ENCODE measurements around the gene NOP9.

The NOP9 gene

DNA sequence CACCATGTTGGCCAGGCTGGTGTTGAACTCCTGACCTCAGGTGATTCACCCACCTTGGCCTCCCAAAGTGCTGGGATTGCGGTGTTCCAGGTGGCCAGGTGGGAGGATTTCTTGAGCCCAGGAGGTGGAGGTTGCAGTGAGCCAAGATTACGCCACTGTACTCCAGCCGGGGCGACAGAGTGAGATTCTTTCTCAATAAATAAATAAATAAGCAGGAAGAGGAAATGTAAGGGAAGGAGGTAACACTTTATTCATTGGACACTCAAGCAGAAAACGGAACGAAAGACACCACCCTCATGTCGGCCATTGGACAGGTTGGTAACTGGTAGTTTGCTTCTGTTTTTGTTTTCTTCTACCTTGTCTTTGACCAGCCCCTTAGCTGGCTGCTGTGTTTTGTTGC is 55.4 kb downstream of the NOP9 start:
- TF ChIP-seq, protein P1, sequence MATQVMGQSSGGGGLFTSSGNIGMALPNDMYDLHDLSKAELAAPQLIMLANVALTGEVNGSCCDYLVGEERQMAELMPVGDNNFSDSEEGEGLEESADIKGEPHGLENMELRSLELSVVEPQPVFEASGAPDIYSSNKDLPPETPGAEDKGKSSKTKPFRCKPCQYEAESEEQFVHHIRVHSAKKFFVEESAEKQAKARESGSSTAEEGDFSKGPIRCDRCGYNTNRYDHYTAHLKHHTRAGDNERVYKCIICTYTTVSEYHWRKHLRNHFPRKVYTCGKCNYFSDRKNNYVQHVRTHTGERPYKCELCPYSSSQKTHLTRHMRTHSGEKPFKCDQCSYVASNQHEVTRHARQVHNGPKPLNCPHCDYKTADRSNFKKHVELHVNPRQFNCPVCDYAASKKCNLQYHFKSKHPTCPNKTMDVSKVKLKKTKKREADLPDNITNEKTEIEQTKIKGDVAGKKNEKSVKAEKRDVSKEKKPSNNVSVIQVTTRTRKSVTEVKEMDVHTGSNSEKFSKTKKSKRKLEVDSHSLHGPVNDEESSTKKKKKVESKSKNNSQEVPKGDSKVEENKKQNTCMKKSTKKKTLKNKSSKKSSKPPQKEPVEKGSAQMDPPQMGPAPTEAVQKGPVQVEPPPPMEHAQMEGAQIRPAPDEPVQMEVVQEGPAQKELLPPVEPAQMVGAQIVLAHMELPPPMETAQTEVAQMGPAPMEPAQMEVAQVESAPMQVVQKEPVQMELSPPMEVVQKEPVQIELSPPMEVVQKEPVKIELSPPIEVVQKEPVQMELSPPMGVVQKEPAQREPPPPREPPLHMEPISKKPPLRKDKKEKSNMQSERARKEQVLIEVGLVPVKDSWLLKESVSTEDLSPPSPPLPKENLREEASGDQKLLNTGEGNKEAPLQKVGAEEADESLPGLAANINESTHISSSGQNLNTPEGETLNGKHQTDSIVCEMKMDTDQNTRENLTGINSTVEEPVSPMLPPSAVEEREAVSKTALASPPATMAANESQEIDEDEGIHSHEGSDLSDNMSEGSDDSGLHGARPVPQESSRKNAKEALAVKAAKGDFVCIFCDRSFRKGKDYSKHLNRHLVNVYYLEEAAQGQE (IDR thresholded peaks at IDR 0.05; ENCODE audit: insufficient read depth in 1 of 2, low read depth in 2 of 2, low read length in 2 of 2) = no peak
- TF ChIP-seq TAF1 (IDR thresholded peaks at IDR 0.05; ENCODE audit: borderline replicate concordance, insufficient read depth, low read length) (no peak), POLR2AphosphoS5 (IDR thresholded peaks at IDR 0.05; ENCODE audit: low read depth, low read length) (no peak), FOXP2 (optimal IDR thresholded peaks at IDR 0.05; ENCODE audit: borderline replicate concordance, extremely low read depth, extremely low read length, insufficient read depth) (no peak), SIN3A (IDR thresholded peaks at IDR 0.05; ENCODE audit: borderline replicate concordance, insufficient read depth, low read length) (no peak)

DNA sequence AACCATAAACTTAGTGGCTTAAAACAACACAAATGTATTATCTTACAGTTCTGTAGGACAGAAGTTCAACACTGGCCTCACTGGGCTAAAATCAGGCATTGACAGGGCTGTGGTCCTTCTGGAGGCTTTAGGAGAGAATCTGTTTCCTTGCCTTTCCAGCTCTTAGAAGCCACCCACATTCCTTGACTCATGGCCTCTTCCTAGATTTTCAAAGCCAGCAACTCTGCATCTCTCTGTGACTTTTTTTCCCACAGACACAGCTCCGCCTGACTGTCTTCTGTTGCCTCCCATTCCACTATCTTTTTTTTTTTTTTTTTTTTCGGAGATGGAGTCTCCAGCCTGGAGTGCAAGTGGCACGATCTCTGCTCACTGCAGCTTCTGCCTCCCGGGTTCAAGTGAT is 56.6 kb downstream of the NOP9 start:
- TF ChIP-seq TAF1 (IDR thresholded peaks at IDR 0.05; ENCODE audit: borderline replicate concordance, insufficient read depth, low read length) (no peak), SIN3A (IDR thresholded peaks at IDR 0.05; ENCODE audit: borderline replicate concordance, insufficient read depth, low read length) (no peak), POLR2AphosphoS5 (IDR thresholded peaks at IDR 0.05; ENCODE audit: low read depth, low read length) (no peak), FOXP2 (optimal IDR thresholded peaks at IDR 0.05; ENCODE audit: borderline replicate concordance, extremely low read depth, extremely low read length, insufficient read depth) (no peak)
- TF ChIP-seq, protein P1 (IDR thresholded peaks at IDR 0.05; ENCODE audit: insufficient read depth in 1 of 2, low read depth in 2 of 2, low read length in 2 of 2) = no peak

Data from PFSK-1 (cell line).